IMR-90 (cell line): ENCODE results near the gene CASP6. TPM values are rescaled to one million over a fixed set of nuclear protein-coding genes. Genes with fewer than 3 reads are reported as not detected.

ENCODE experiments used
- ATAC-seq: fragments of 200-7000 bp; cut with Tn5 transposase; 2 replicates; pipeline ENCODE4 v1.9.1; 2020; ENCODE audit warnings: low read depth, mild to moderate bottlenecking, moderate library complexity
- BruUV-seq: library from RNA; stranded (reverse); fragments of 400-500 nt; replicated peaks from 2 replicates; lab custom pipeline; 2021; lab: Mats Ljungman, UMichigan
- CTCF ChIA-PET: fragments of 300-600 bp; formaldehyde crosslinking; extraction: SDS; loops from one replicate; lab custom pipeline; 2021; ENCODE audit warnings: antibody characterized with exemption; lab: Yijun Ruan, JAX
- POLR2A ChIA-PET: fragments of 300-600 bp; sonication (Branson Sonifier 250); formaldehyde crosslinking; loops from one replicate; lab custom pipeline; 2022; ENCODE audit warnings: antibody characterized with exemption; ENCODE audit not compliant: unreplicated experiment; lab: Charles Lee
- DNase-seq: peaks from one replicate; pipeline ENCODE4 v3.0.0; 2013
- H2AFZ ChIP-seq: replicated peaks from 2 replicates; pipeline ENCODE3; 2013; ENCODE audit warnings: low read length, mild to moderate bottlenecking; ENCODE audit not compliant: poor library complexity
- H2AK5ac ChIP-seq: 2 replicates; pipeline ENCODE4 v1.6.1; 2013; ENCODE audit warnings: low read depth, low read length, inconsistent platforms
- H2AK9ac ChIP-seq: replicated peaks from 2 replicates; pipeline ENCODE3; 2013; ENCODE audit warnings: mild to moderate bottlenecking, low read depth, low read length, moderate library complexity; ENCODE audit not compliant: poor library complexity
- H2BK120ac ChIP-seq: 2 replicates; pipeline ENCODE4 v1.6.1; 2013; ENCODE audit warnings: low read depth, low read length, inconsistent platforms
- H2BK15ac ChIP-seq: 3 replicates; pipeline ENCODE4 v1.6.1; 2013; ENCODE audit warnings: low read depth, low read length, inconsistent platforms
- H2BK20ac ChIP-seq: 2 replicates; pipeline ENCODE4 v1.6.1; 2013; ENCODE audit warnings: low read depth, mild to moderate bottlenecking, inconsistent platforms, low read length, moderate library complexity
- H2BK5ac ChIP-seq: 2 replicates; pipeline ENCODE4 v1.6.1; 2013; ENCODE audit warnings: mild to moderate bottlenecking, low read depth, low read length, inconsistent platforms; ENCODE audit not compliant: poor library complexity, severe bottlenecking
- H3K14ac ChIP-seq: replicated peaks from 2 replicates; pipeline ENCODE4 v1.6.1; 2013; ENCODE audit warnings: low read depth, low read length, inconsistent platforms
- H3K18ac ChIP-seq: 2 replicates; pipeline ENCODE4 v1.6.1; 2013; ENCODE audit warnings: low read depth, low read length, control low read depth
- H3K23ac ChIP-seq: 2 replicates; pipeline ENCODE4 v1.6.1; 2013; ENCODE audit warnings: low read depth, low read length, inconsistent platforms
- H3K27ac ChIP-seq: 2 replicates; pipeline ENCODE4 v1.5.1; 2013; ENCODE audit warnings: mild to moderate bottlenecking, control low read depth, low read length; ENCODE audit not compliant: insufficient read depth
- H3K27me3 ChIP-seq: 2 replicates; pipeline ENCODE4 v1.6.1; 2013; ENCODE audit warnings: low read length; ENCODE audit not compliant: control insufficient read depth, insufficient read depth
- H3K36me3 ChIP-seq: 2 replicates; pipeline ENCODE4 v1.6.1; 2013; ENCODE audit warnings: low read length, mixed read lengths; ENCODE audit not compliant: control insufficient read depth, insufficient read depth
- H3K4ac ChIP-seq: 2 replicates; pipeline ENCODE4 v1.6.1; 2013; ENCODE audit warnings: low read depth, low read length, inconsistent platforms
- H3K4me1 ChIP-seq: 2 replicates; pipeline ENCODE4 v1.6.1; 2013; ENCODE audit warnings: low read length, mixed read lengths; ENCODE audit not compliant: control insufficient read depth, insufficient read depth
- H3K4me2 ChIP-seq: 2 replicates; pipeline ENCODE4 v1.6.1; 2013; ENCODE audit warnings: low read depth, mild to moderate bottlenecking, control low read depth, low read length, moderate library complexity
- H3K4me3 ChIP-seq: 2 replicates; pipeline ENCODE4 v1.5.1; 2013; ENCODE audit warnings: low read depth, mild to moderate bottlenecking, control low read depth, low read length, moderate library complexity; ENCODE audit not compliant: insufficient read depth
- H3K56ac ChIP-seq: 2 replicates; pipeline ENCODE4 v1.6.1; 2013; ENCODE audit warnings: low read length, inconsistent platforms; ENCODE audit not compliant: insufficient read depth; ENCODE audit errors: extremely low read depth
- H3K79me1 ChIP-seq, 2 experiments: 2 replicates each; pipeline ENCODE4 v1.6.1; 2013; ENCODE audit warnings: low read length in 2 of 2, inconsistent platforms in 1 of 2, low read depth in 1 of 2
- H3K9ac ChIP-seq: 2 replicates; pipeline ENCODE4 v1.6.1; 2013; ENCODE audit warnings: low read depth, low read length, control low read depth
- H3K9me1 ChIP-seq: 2 replicates; pipeline ENCODE4 v1.6.1; 2013; ENCODE audit warnings: low read length, inconsistent platforms; ENCODE audit not compliant: insufficient read depth
- H3K9me3 ChIP-seq: 2 replicates; pipeline ENCODE4 v1.6.1; 2013; ENCODE audit warnings: low read length; ENCODE audit not compliant: control insufficient read depth, insufficient read depth
- H4K20me1 ChIP-seq: 2 replicates; pipeline ENCODE4 v1.6.1; 2013; ENCODE audit warnings: low read length, inconsistent platforms; ENCODE audit not compliant: insufficient read depth
- H4K5ac ChIP-seq: 2 replicates; pipeline ENCODE4 v1.6.1; 2013; ENCODE audit warnings: mild to moderate bottlenecking, low read depth, low read length, control low read depth
- H4K8ac ChIP-seq, 2 experiments: 2 replicates each; pipeline ENCODE4 v1.6.1; 2013; ENCODE audit warnings: low read depth in 2 of 2, low read length in 2 of 2, control low read depth in 1 of 2, inconsistent platforms in 1 of 2
- H4K91ac ChIP-seq: 2 replicates; pipeline ENCODE4 v1.6.1; 2013; ENCODE audit warnings: low read depth, low read length, inconsistent platforms; ENCODE audit not compliant: insufficient read depth
- ELK1 ChIP-seq: fragments of 150-350 bp; IDR thresholded peaks from 2 replicates; pipeline ENCODE4 v1.6.1; 2016; ENCODE audit warnings: low read depth, mild to moderate bottlenecking, low read length, moderate library complexity, borderline replicate concordance
- FOS ChIP-seq: fragments of 150-350 bp; IDR thresholded peaks from 2 replicates; pipeline ENCODE4 v1.6.1; 2016; ENCODE audit warnings: low read depth, low read length
- SMC3 ChIP-seq: fragments of 150-350 bp; IDR thresholded peaks from 2 replicates; pipeline ENCODE4 v1.6.1; 2016; ENCODE audit warnings: low read depth, mild to moderate bottlenecking, antibody characterized with exemption, low read length, moderate library complexity
- dilution Hi-C: fragments of 300-500 bp; cut with HindIII; formaldehyde crosslinking; loops from one replicate; pipeline ENCODE4 v1.14.3; 2018; ENCODE audit warnings: low sequenced_read_pairs; ENCODE audit not compliant: unreplicated experiment
- in situ Hi-C: fragments of 300-500 bp; cut with MboI; formaldehyde crosslinking; loops from 3 replicates; pipeline ENCODE4 v1.14.3; 2019; ENCODE audit warnings: low sequenced_read_pairs, inconsistent platforms, mixed read lengths
- intact Hi-C: fragments of 100-400 bp; cut with micrococcal nuclease; formaldehyde crosslinking; loops from 2 replicates; pipeline ENCODE4 v1.10.0; 2022
- polyA plus RNA-seq, 3 experiments: library from polyadenylated mRNA; depleted of rRNA; stranded (reverse); fragments of >200 nt; gene quantifications; 2 replicates each; pipeline ENCODE4 v1.2.3, GENCODE V29; 2012; ENCODE audit warnings: low replicate concordance in 1 of 3
- total RNA-seq: library from RNA; depleted of rRNA; stranded (reverse); fragments of >200 nt; gene quantifications from 2 replicates; pipeline ENCODE4 v1.2.3, GENCODE V29; 2012

Gene CASP6
- total and polyA plus RNA-seq, 2 of the 4 experiments (the other 2 are of a cell fraction), result 25.0 to 44.1 TPM

DNA sequence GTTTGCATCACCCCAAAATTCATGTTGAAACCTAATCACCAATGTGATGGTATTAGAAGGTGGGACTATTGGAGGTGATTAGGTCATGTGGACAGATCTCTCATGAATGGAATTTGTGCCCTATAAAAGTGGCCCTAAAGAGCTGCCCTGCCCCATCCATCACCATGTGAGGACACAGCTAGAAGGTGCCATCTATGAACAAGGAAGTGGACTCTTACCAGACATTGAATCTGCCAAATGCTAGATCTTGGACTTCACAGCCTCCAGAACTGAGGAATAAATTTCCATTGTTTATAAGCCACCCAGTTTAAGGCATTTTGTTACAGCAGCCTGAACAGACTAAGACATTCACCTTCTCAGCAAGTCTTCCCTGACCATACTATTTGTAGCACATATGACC, 19.1 kb upstream of the CASP6 start:
- Histone ChIP-seq H2BK20ac (no peak overlapping the region), H3K56ac (no peak overlapping the region), H2AK5ac (no peak overlapping the region), H3K4me3 (no peak overlapping the region), H4K91ac (no peak overlapping the region), H3K27ac (no peak overlapping the region), H4K20me1 (no peaks in the 10 kb centered on the region), H2AFZ (no peak overlapping the region), H3K9ac (no peak overlapping the region), H3K14ac (no peak overlapping the region), H2BK15ac (no peak overlapping the region), H3K9me3 (peaks cover 2% of the 10 kb centered on the region; the same call in 1 of the 2 replicates), H2BK5ac (no peak overlapping the region), H3K9me1 (no peaks in the 10 kb centered on the region), H4K8ac (no peak overlapping the region), H3K27me3 (no peaks in the 10 kb centered on the region), H3K18ac (no peak overlapping the region), H2BK120ac (no peak overlapping the region), H3K79me1 (peaks cover 16 to 19% of the 10 kb centered on the region in 2 experiments), H2AK9ac (no peak overlapping the region), H3K36me3 (no peaks in the 10 kb centered on the region), H3K4ac (no peak overlapping the region), H3K4me2 (no peak overlapping the region), H4K5ac (no peak overlapping the region), H3K23ac (no peak overlapping the region), H3K4me1 (0 out of 2 replicates have a peak, but pooled peaks cover 3% of the 10 kb centered on the region)
- intact Hi-C loops, result no loop called here
- in situ Hi-C loops, result loop anchor here (10.0 kb wide), 1 partner anchor 288 kb away; the partner anchor contains the start of gene SEC24B
- no peak for ATAC-seq
- no TSS peak for BruUV-seq
- dilution Hi-C loops, result no loop called here
- ChIA-PET CTCF (interaction anchor here (0.6 kb wide), 1 partner anchor 9 kb away, joined by 3 read pairs; no protein-coding TSS in a partner anchor), POLR2A (no interaction called here)
- no peak for TF ChIP-seq SMC3
- no peak for TF ChIP-seq FOS
- no peak for TF ChIP-seq ELK1
- DNase-seq, result no peak
